IMR-90 (cell line): ENCODE results near the gene PPT2. TPM values are rescaled to one million over a fixed set of nuclear protein-coding genes. Genes with fewer than 3 reads are reported as not detected.

Experiments
- ATAC-seq: fragments of 200-7000 bp; cut with Tn5 transposase; 2 replicates; pipeline ENCODE4 v1.9.1; 2020; ENCODE audit warnings: low read depth, mild to moderate bottlenecking, moderate library complexity
- BruUV-seq: library from RNA; stranded (reverse); fragments of 400-500 nt; replicated peaks from 2 replicates; lab custom pipeline; 2021; lab: Mats Ljungman, UMichigan
- CTCF ChIA-PET: fragments of 300-600 bp; formaldehyde crosslinking; extraction: SDS; loops from one replicate; lab custom pipeline; 2021; ENCODE audit warnings: antibody characterized with exemption; lab: Yijun Ruan, JAX
- POLR2A ChIA-PET: fragments of 300-600 bp; sonication (Branson Sonifier 250); formaldehyde crosslinking; loops from one replicate; lab custom pipeline; 2022; ENCODE audit warnings: antibody characterized with exemption; ENCODE audit not compliant: unreplicated experiment; lab: Charles Lee
- DNase-seq: peaks from one replicate; pipeline ENCODE4 v3.0.0; 2013
- H2AFZ ChIP-seq: replicated peaks from 2 replicates; pipeline ENCODE3; 2013; ENCODE audit warnings: low read length, mild to moderate bottlenecking; ENCODE audit not compliant: poor library complexity
- H2AK5ac ChIP-seq: 2 replicates; pipeline ENCODE4 v1.6.1; 2013; ENCODE audit warnings: low read depth, low read length, inconsistent platforms
- H2AK9ac ChIP-seq: replicated peaks from 2 replicates; pipeline ENCODE3; 2013; ENCODE audit warnings: mild to moderate bottlenecking, low read depth, low read length, moderate library complexity; ENCODE audit not compliant: poor library complexity
- H2BK120ac ChIP-seq: 2 replicates; pipeline ENCODE4 v1.6.1; 2013; ENCODE audit warnings: low read depth, low read length, inconsistent platforms
- H2BK15ac ChIP-seq: 3 replicates; pipeline ENCODE4 v1.6.1; 2013; ENCODE audit warnings: low read depth, low read length, inconsistent platforms
- H2BK20ac ChIP-seq: 2 replicates; pipeline ENCODE4 v1.6.1; 2013; ENCODE audit warnings: low read depth, mild to moderate bottlenecking, inconsistent platforms, low read length, moderate library complexity
- H2BK5ac ChIP-seq: 2 replicates; pipeline ENCODE4 v1.6.1; 2013; ENCODE audit warnings: mild to moderate bottlenecking, low read depth, low read length, inconsistent platforms; ENCODE audit not compliant: poor library complexity, severe bottlenecking
- H3K14ac ChIP-seq: replicated peaks from 2 replicates; pipeline ENCODE4 v1.6.1; 2013; ENCODE audit warnings: low read depth, low read length, inconsistent platforms
- H3K18ac ChIP-seq: 2 replicates; pipeline ENCODE4 v1.6.1; 2013; ENCODE audit warnings: low read depth, low read length, control low read depth
- H3K23ac ChIP-seq: 2 replicates; pipeline ENCODE4 v1.6.1; 2013; ENCODE audit warnings: low read depth, low read length, inconsistent platforms
- H3K27ac ChIP-seq: 2 replicates; pipeline ENCODE4 v1.5.1; 2013; ENCODE audit warnings: mild to moderate bottlenecking, control low read depth, low read length; ENCODE audit not compliant: insufficient read depth
- H3K27me3 ChIP-seq: 2 replicates; pipeline ENCODE4 v1.6.1; 2013; ENCODE audit warnings: low read length; ENCODE audit not compliant: control insufficient read depth, insufficient read depth
- H3K36me3 ChIP-seq: 2 replicates; pipeline ENCODE4 v1.6.1; 2013; ENCODE audit warnings: low read length, mixed read lengths; ENCODE audit not compliant: control insufficient read depth, insufficient read depth
- H3K4ac ChIP-seq: 2 replicates; pipeline ENCODE4 v1.6.1; 2013; ENCODE audit warnings: low read depth, low read length, inconsistent platforms
- H3K4me1 ChIP-seq: 2 replicates; pipeline ENCODE4 v1.6.1; 2013; ENCODE audit warnings: low read length, mixed read lengths; ENCODE audit not compliant: control insufficient read depth, insufficient read depth
- H3K4me2 ChIP-seq: 2 replicates; pipeline ENCODE4 v1.6.1; 2013; ENCODE audit warnings: low read depth, mild to moderate bottlenecking, control low read depth, low read length, moderate library complexity
- H3K4me3 ChIP-seq: 2 replicates; pipeline ENCODE4 v1.5.1; 2013; ENCODE audit warnings: low read depth, mild to moderate bottlenecking, control low read depth, low read length, moderate library complexity; ENCODE audit not compliant: insufficient read depth
- H3K56ac ChIP-seq: 2 replicates; pipeline ENCODE4 v1.6.1; 2013; ENCODE audit warnings: low read length, inconsistent platforms; ENCODE audit not compliant: insufficient read depth; ENCODE audit errors: extremely low read depth
- H3K79me1 ChIP-seq, 2 experiments: 2 replicates each; pipeline ENCODE4 v1.6.1; 2013; ENCODE audit warnings: low read length in 2 of 2, inconsistent platforms in 1 of 2, low read depth in 1 of 2
- H3K9ac ChIP-seq: 2 replicates; pipeline ENCODE4 v1.6.1; 2013; ENCODE audit warnings: low read depth, low read length, control low read depth
- H3K9me1 ChIP-seq: 2 replicates; pipeline ENCODE4 v1.6.1; 2013; ENCODE audit warnings: low read length, inconsistent platforms; ENCODE audit not compliant: insufficient read depth
- H3K9me3 ChIP-seq: 2 replicates; pipeline ENCODE4 v1.6.1; 2013; ENCODE audit warnings: low read length; ENCODE audit not compliant: control insufficient read depth, insufficient read depth
- H4K20me1 ChIP-seq: 2 replicates; pipeline ENCODE4 v1.6.1; 2013; ENCODE audit warnings: low read length, inconsistent platforms; ENCODE audit not compliant: insufficient read depth
- H4K5ac ChIP-seq: 2 replicates; pipeline ENCODE4 v1.6.1; 2013; ENCODE audit warnings: mild to moderate bottlenecking, low read depth, low read length, control low read depth
- H4K8ac ChIP-seq, 2 experiments: 2 replicates each; pipeline ENCODE4 v1.6.1; 2013; ENCODE audit warnings: low read depth in 2 of 2, low read length in 2 of 2, control low read depth in 1 of 2, inconsistent platforms in 1 of 2
- H4K91ac ChIP-seq: 2 replicates; pipeline ENCODE4 v1.6.1; 2013; ENCODE audit warnings: low read depth, low read length, inconsistent platforms; ENCODE audit not compliant: insufficient read depth
- CEBPB ChIP-seq: IDR thresholded peaks from 2 replicates; pipeline ENCODE4 v1.6.1; 2012; ENCODE audit warnings: low read depth, low read length, improper control_type of control experiment
- CHD1 ChIP-seq: IDR thresholded peaks from 2 replicates; pipeline ENCODE4 v1.6.1; 2012; ENCODE audit warnings: low read depth, low read length, improper control_type of control experiment
- CTCF ChIP-seq: conservative IDR thresholded peaks from 2 replicates; pipeline ENCODE4 v1.5.1; 2012; ENCODE audit warnings: mild to moderate bottlenecking, low read depth, low read length, improper control_type of control experiment
- ELK1 ChIP-seq: fragments of 150-350 bp; IDR thresholded peaks from 2 replicates; pipeline ENCODE4 v1.6.1; 2016; ENCODE audit warnings: low read depth, mild to moderate bottlenecking, low read length, moderate library complexity, borderline replicate concordance
- MAFK ChIP-seq: IDR thresholded peaks from 2 replicates; pipeline ENCODE4 v1.6.1; 2012; ENCODE audit warnings: low read depth, low read length, improper control_type of control experiment
- MAZ ChIP-seq: IDR thresholded peaks from 2 replicates; pipeline ENCODE4 v1.6.1; 2012; ENCODE audit warnings: low read depth, mild to moderate bottlenecking, low read length, improper control_type of control experiment, moderate library complexity, borderline replicate concordance
- NFE2L2 ChIP-seq: fragments of 150-350 bp; IDR thresholded peaks from 2 replicates; pipeline ENCODE4 v1.6.1; 2016; ENCODE audit warnings: low read depth, mild to moderate bottlenecking, low read length
- POLR2A ChIP-seq: IDR thresholded peaks from 2 replicates; pipeline ENCODE4 v1.6.1; 2012; ENCODE audit warnings: mild to moderate bottlenecking, low read depth, low read length
- RAD21 ChIP-seq: IDR thresholded peaks from 2 replicates; pipeline ENCODE4 v1.6.1; 2012; ENCODE audit warnings: low read length, improper control_type of control experiment
- RFX5 ChIP-seq: IDR thresholded peaks from 2 replicates; pipeline ENCODE4 v1.8.0; 2012; ENCODE audit warnings: low read depth, mild to moderate bottlenecking, low read length, moderate library complexity
- USF2 ChIP-seq: fragments of 150-350 bp; IDR thresholded peaks from 2 replicates; pipeline ENCODE4 v1.6.1; 2017; ENCODE audit warnings: mild to moderate bottlenecking, antibody characterized with exemption, low read length, low read depth
- WGBS, 2 experiments: methylation state at CpG; one replicate each; pipeline versions ENCODE4 v1.1.5 to v1.1.7; 2013; ENCODE audit warnings: missing lambda C conversion rate in 2 of 2; ENCODE audit not compliant: insufficient read length in 1 of 2; ENCODE audit errors: extremely low coverage in 2 of 2; 5-methylcytosine and 5-hydroxymethylcytosine counted together
- dilution Hi-C: fragments of 300-500 bp; cut with HindIII; formaldehyde crosslinking; loops from one replicate; pipeline ENCODE4 v1.14.3; 2018; ENCODE audit warnings: low sequenced_read_pairs; ENCODE audit not compliant: unreplicated experiment
- in situ Hi-C: fragments of 300-500 bp; cut with MboI; formaldehyde crosslinking; loops from 3 replicates; pipeline ENCODE4 v1.14.3; 2019; ENCODE audit warnings: low sequenced_read_pairs, inconsistent platforms, mixed read lengths
- intact Hi-C: fragments of 100-400 bp; cut with micrococcal nuclease; formaldehyde crosslinking; loops from 2 replicates; pipeline ENCODE4 v1.10.0; 2022
- polyA plus RNA-seq, 3 experiments: library from polyadenylated mRNA; depleted of rRNA; stranded (reverse); fragments of >200 nt; gene quantifications; 2 replicates each; pipeline ENCODE4 v1.2.3, GENCODE V29; 2012; ENCODE audit warnings: low replicate concordance in 1 of 3
- total RNA-seq: library from RNA; depleted of rRNA; stranded (reverse); fragments of >200 nt; gene quantifications from 2 replicates; pipeline ENCODE4 v1.2.3, GENCODE V29; 2012

PPT2 gene
- total and polyA plus RNA-seq, 2 of the 4 experiments (the other 2 are of a cell fraction), result 3.2 to 16.2 TPM

GRCh38 chr6:32192608-32193039, 38.7 kb downstream of the PPT2 start, which contains the start of gene GPSM3:
Gene GPSM3, minus strand, starts transcription at chr6:32192643. Its CDS starts 130 bp downstream, at chr6:32192513.
- Histone ChIP-seq H2BK5ac (peak within 1 kb of the TSS; percentile 95), H3K56ac (peak within 1 kb of the TSS; percentile 42), H2BK20ac (peak within 1 kb of the TSS; percentile 84), H3K79me1 (peaks cover 20 to 61% of the 10 kb centered on the region in 2 experiments), H3K18ac (peak within 1 kb of the TSS; percentile 98), H3K27me3 (no peaks in the 10 kb centered on the region), H3K27ac (peak within 1 kb of the TSS; percentile 92), H4K20me1 (no peaks in the 10 kb centered on the region), H3K4ac (peak within 1 kb of the TSS; percentile 98), H2BK15ac (peak within 1 kb of the TSS; percentile 90), H3K14ac (peak within 1 kb of the TSS; percentile 96), H4K8ac (peak within 1 kb of the TSS; percentile 77 to 97), H2AFZ (peak within 1 kb of the TSS; percentile 88), H3K4me3 (no peak within 1 kb of the TSS), H2BK120ac (peak within 1 kb of the TSS; percentile 93), H2AK9ac (peak within 1 kb of the TSS; percentile 98), H3K9ac (peak within 1 kb of the TSS; percentile 58), H3K9me1 (peaks cover 25% of the 10 kb centered on the region), H4K5ac (peak within 1 kb of the TSS; percentile 100), H3K4me1 (peaks cover 15% of the 10 kb centered on the region), H3K4me2 (peak within 1 kb of the TSS; percentile 87), H3K23ac (peak within 1 kb of the TSS; percentile 94; the same call in 1 of the 2 replicates), H4K91ac (peak within 1 kb of the TSS; percentile 97), H3K9me3 (no peaks in the 10 kb centered on the region), H3K36me3 (peaks cover 4% of the 10 kb centered on the region), H2AK5ac (peak within 1 kb of the TSS; percentile 100)
- DNase-seq (peak; percentile 36), ATAC-seq (no peak)
- BruUV-seq, result no TSS peak
- TF ChIP-seq CHD1, result no peak
- no peak for TF ChIP-seq MAZ
- TF ChIP-seq RAD21, result no peak
- TF ChIP-seq MAFK, result no peak
- TF ChIP-seq NFE2L2, result no peak
- TF ChIP-seq RFX5, result no peak
- no peak for TF ChIP-seq POLR2A
- no peak for TF ChIP-seq ELK1
- TF ChIP-seq USF2, result no peak
- no peak for TF ChIP-seq CEBPB
- TF ChIP-seq CTCF, result no peak
- dilution Hi-C loops, result no loop called here
- intact Hi-C loops, result no loop called here
- POLR2A ChIA-PET, result no interaction called here
- in situ Hi-C loops, result loop anchor here (5.0 to 25.0 kb wide), 2 partner anchors 75 to 770 kb away; partner anchors contain the start of genes BRD2 and HLA-DMA
- CTCF ChIA-PET, result no interaction called here
- WGBS, 2 experiments, result no CpG with 5 or more reads among the region's 5 CpGs
